ENCODE data around the gene KRT75.

The KRT75 gene

DNA sequence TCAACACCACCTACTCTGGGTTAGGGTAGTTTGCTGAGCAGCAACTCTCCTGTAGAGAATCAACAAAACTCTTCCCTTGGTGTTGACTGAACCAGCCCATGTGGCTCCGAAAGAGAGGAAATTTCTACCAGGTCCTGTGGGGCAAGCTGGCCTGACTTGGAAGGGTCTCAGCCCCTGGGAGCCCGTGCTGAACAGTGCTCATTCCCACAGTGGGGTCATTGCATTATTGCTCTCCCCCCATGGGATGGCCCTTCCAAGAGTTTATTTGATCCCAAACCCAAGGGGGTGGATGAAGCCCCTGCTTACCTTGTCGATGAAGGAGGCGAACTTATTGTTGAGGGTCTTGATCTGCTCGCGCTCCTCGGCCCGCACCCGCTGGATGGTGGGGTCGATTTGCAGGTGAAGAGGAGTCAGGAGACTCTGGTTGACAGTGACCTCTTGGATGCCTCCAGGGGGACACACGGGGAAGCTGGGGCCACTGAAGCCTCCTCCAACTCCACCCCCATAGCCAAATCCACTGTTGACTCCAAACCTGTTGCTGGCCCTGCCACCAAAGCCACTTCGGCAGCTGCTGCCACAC, 580 bp downstream of the KRT75 start:
- Histone ChIP-seq H3K9ac (ENCODE audit: low read depth, low read length) (no peak overlapping the region), H3K36me3 (ENCODE audit: insufficient read depth, low read length) (no peaks in the 10 kb centered on the region), H3K9me3 (ENCODE audit: insufficient read depth, low read length, severe bottlenecking) (no peaks in the 10 kb centered on the region), H3K27me3 (ENCODE audit: insufficient read depth, low read length, poor library complexity) (peaks cover 6% of the 10 kb centered on the region), H3K4me3 (ENCODE audit: low read depth in 1 of 2, low read length in 2 of 2) (no peak overlapping the region), H3K4me1 (ENCODE audit: insufficient read depth, low read length) (no peaks in the 10 kb centered on the region), H3K4me2 (ENCODE audit: insufficient read depth, low read length) (no peak overlapping the region), H2AFZ (ENCODE audit: low read depth, low read length) (no peak overlapping the region), H3K79me2 (ENCODE audit: insufficient read depth, low read length) (no peaks in the 10 kb centered on the region), H4K20me1 (ENCODE audit: insufficient read depth, low read length) (0 out of 2 replicates have a peak, but pooled peaks cover 2% of the 10 kb centered on the region), H3K27ac (ENCODE audit: low read length) (no peak overlapping the region)
- ATAC-seq (ENCODE audit: insufficient read depth, low read depth) (no peak), DNase-seq (no peak)
- no peak for TF ChIP-seq EZH2 (IDR thresholded peaks at IDR 0.05; ENCODE audit: borderline replicate concordance, low read depth, low read length, severe bottlenecking)
- TF ChIP-seq, protein P1, sequence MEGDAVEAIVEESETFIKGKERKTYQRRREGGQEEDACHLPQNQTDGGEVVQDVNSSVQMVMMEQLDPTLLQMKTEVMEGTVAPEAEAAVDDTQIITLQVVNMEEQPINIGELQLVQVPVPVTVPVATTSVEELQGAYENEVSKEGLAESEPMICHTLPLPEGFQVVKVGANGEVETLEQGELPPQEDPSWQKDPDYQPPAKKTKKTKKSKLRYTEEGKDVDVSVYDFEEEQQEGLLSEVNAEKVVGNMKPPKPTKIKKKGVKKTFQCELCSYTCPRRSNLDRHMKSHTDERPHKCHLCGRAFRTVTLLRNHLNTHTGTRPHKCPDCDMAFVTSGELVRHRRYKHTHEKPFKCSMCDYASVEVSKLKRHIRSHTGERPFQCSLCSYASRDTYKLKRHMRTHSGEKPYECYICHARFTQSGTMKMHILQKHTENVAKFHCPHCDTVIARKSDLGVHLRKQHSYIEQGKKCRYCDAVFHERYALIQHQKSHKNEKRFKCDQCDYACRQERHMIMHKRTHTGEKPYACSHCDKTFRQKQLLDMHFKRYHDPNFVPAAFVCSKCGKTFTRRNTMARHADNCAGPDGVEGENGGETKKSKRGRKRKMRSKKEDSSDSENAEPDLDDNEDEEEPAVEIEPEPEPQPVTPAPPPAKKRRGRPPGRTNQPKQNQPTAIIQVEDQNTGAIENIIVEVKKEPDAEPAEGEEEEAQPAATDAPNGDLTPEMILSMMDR (IDR thresholded peaks at IDR 0.05; ENCODE audit: borderline replicate concordance, extremely low read depth, low read length, poor library complexity, severe bottlenecking), result no peak

DNA sequence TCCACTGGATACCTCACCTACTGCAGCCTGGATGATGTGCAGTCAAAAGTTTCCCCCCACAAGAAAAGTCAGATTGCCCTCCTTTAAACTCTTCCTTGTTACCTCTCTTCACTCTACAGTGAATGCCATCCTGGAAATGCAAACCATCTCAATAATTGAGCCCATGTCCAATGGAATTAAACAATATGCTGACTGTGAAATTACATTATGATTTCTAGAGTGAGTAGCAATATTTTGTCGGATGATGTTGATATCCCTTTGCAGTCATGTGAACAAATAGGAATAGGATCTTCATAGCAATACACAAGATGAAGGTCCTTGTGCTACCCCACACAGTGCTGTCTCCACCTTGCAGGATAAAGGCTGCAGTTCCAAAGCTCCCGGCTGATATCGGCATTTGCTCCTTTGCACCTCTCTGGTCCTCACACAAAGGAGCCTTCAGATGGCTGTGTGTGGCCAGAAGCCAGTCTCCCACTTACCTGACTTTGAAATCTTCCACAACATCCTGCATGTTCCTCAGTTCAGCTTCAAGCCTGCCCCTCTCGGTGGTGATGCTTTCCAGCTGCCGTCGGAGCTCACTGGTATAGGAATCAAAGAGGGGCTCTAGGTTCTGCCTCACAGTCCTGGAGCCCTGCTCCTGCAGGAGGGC, 1.5 kb downstream of the KRT75 start:
- H3K36me3 ChIP-seq (ENCODE audit: insufficient read depth, low read length), result no peaks in the 10 kb centered on the region
- no peak overlapping the region for H3K4me2 ChIP-seq (ENCODE audit: insufficient read depth, low read length)
- no peaks in the 10 kb centered on the region for H3K79me2 ChIP-seq (ENCODE audit: insufficient read depth, low read length)
- H3K4me3 ChIP-seq (ENCODE audit: low read depth in 1 of 2, low read length in 2 of 2), result no peak overlapping the region
- no peak overlapping the region for H3K27ac ChIP-seq (ENCODE audit: low read length)
- TF ChIP-seq, protein P1 (IDR thresholded peaks at IDR 0.05; ENCODE audit: borderline replicate concordance, extremely low read depth, low read length, poor library complexity, severe bottlenecking), result no peak
- no peak for TF ChIP-seq EZH2 (IDR thresholded peaks at IDR 0.05; ENCODE audit: borderline replicate concordance, low read depth, low read length, severe bottlenecking)
- no peaks in the 10 kb centered on the region for H3K9me3 ChIP-seq (ENCODE audit: insufficient read depth, low read length, severe bottlenecking)
- H3K27me3 ChIP-seq (ENCODE audit: insufficient read depth, low read length, poor library complexity), result peaks cover 8% of the 10 kb centered on the region
- ATAC-seq (ENCODE audit: insufficient read depth, low read depth) (no peak), DNase-seq (no peak)
- H2AFZ ChIP-seq (ENCODE audit: low read depth, low read length), result no peak overlapping the region
- no peak overlapping the region for H3K9ac ChIP-seq (ENCODE audit: low read depth, low read length)
- H3K4me1 ChIP-seq (ENCODE audit: insufficient read depth, low read length), result no peaks in the 10 kb centered on the region
- H4K20me1 ChIP-seq (ENCODE audit: insufficient read depth, low read length), result 0 out of 2 replicates have a peak, but pooled peaks cover 2% of the 10 kb centered on the region

DNA sequence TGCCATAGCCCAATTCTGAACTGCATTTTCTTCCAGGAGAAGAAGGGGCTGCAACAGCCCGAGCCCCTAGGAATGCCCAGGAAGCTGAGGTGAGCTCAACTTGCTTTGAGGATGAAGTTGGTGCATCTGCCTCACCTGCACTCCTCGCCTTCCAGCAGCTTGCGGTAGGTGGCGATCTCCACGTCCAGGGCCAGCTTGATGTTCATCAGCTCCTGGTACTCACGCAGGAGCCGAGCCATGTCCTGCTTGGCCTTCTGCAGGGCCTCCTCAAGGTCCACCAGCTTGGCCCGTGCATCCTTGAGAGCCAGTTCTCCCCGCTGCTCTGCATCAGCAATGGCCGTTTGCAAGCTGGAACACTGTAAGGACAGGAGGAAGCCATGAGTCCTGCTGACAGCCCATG, 6.0 kb downstream of the KRT75 start:
- no peak overlapping the region for H2AFZ ChIP-seq (ENCODE audit: low read depth, low read length)
- no peak for DNase-seq
- H3K4me1 ChIP-seq (ENCODE audit: insufficient read depth, low read length), result no peaks in the 10 kb centered on the region
- H3K9me3 ChIP-seq (ENCODE audit: insufficient read depth, low read length, severe bottlenecking), result no peaks in the 10 kb centered on the region
- H3K9ac ChIP-seq (ENCODE audit: low read depth, low read length), result no peak overlapping the region
- 0 out of 2 replicates have a peak, but pooled peaks cover 7% of the 10 kb centered on the region for H4K20me1 ChIP-seq (ENCODE audit: insufficient read depth, low read length)
- no peak overlapping the region for H3K27ac ChIP-seq (ENCODE audit: low read length)
- no peaks in the 10 kb centered on the region for H3K36me3 ChIP-seq (ENCODE audit: insufficient read depth, low read length)
- ATAC-seq (ENCODE audit: insufficient read depth, low read depth), result no peak
- H3K27me3 ChIP-seq (ENCODE audit: insufficient read depth, low read length, poor library complexity), result peaks cover 18% of the 10 kb centered on the region
- H3K4me3 ChIP-seq (ENCODE audit: low read depth in 1 of 2, low read length in 2 of 2), result no peak overlapping the region
- TF ChIP-seq EZH2 (IDR thresholded peaks at IDR 0.05; ENCODE audit: borderline replicate concordance, low read depth, low read length, severe bottlenecking), result no peak
- TF ChIP-seq, protein P1 (IDR thresholded peaks at IDR 0.05; ENCODE audit: borderline replicate concordance, extremely low read depth, low read length, poor library complexity, severe bottlenecking), result no peak
- H3K79me2 ChIP-seq (ENCODE audit: insufficient read depth, low read length), result no peaks in the 10 kb centered on the region
- no peak overlapping the region for H3K4me2 ChIP-seq (ENCODE audit: insufficient read depth, low read length)
